Rectal smooth muscle tissue (tissue), 1 donor: ENCODE data around the gene DHH.
"Not testable (repeated sequence)": the region's sequence is repeated elsewhere in the genome, so short reads cannot be mapped to it uniquely, and the experiment has no call there.

ENCODE experiments used
- H3K27ac ChIP-seq: one replicate; pipeline ENCODE4 v1.7.0; 2013; ENCODE audit warnings: low read depth, low read length, inconsistent platforms
- H3K27me3 ChIP-seq: one replicate; pipeline ENCODE4 v1.7.0; 2013; ENCODE audit warnings: low read length; ENCODE audit not compliant: control insufficient read depth, insufficient read depth
- H3K36me3 ChIP-seq: one replicate; pipeline ENCODE4 v1.7.0; 2013; ENCODE audit warnings: low read length; ENCODE audit not compliant: control insufficient read depth, insufficient read depth
- H3K4me1 ChIP-seq: one replicate; pipeline ENCODE4 v1.7.0; 2013; ENCODE audit warnings: low read length; ENCODE audit not compliant: control insufficient read depth, insufficient read depth
- H3K4me3 ChIP-seq: one replicate; pipeline ENCODE4 v1.7.0; 2013; ENCODE audit warnings: low read length
- H3K9ac ChIP-seq: one replicate; pipeline ENCODE4 v1.7.0; 2013; ENCODE audit warnings: low read length

The DHH gene

DNA sequence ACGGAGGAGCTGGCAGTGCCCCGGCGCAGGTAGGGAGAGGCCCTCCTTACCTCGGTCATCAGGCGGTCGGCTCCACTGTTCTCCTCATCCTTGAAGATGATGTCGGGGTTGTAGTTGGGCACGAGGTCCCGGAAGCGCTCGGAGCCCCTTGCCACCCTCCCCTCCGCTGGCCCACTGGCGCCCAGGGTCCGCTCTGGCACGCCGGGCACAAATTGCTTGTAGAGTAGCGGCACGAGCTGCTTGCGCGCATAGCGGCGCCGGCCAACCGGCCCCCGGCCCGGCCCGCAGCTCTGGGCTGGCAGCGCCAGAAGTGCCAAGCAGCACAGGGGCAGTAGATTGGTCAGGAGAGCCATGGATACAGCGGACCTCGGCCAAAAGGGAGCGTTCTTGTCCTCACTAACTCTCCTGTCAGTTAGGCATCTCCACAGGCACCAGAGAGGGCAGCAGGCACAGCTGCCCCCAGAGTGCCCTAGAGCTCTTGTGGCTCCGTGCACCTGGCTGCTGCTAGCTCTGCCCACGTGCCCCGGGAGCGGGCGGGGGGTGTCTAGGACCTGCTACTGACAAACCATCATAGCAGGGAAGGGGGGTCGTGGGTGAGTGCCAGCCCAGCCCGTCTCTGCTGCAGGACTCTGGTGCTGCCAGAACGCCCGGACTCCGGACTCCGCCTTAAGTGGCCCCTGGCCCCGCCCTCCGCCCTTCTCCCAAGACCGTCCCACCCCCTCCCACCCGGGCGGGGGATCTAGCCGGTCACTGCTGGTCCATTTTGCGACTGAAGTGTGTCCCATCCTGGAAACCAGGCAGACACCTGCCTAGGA, at the start of gene DHH:
TSS of gene DHH (minus strand) at position 642 of the 815 bp plus-strand sequence. CDS start at position 353, 289 bp downstream.
- Histone ChIP-seq H3K27ac (no peak within 1 kb of the TSS), H3K4me1 (peaks cover 5% of the 10 kb centered on the region), H3K9ac (no peak within 1 kb of the TSS), H3K27me3 (peaks cover 43% of the 10 kb centered on the region), H3K4me3 (peak within 1 kb of the TSS; percentile 36), H3K36me3 (peaks cover 11% of the 10 kb centered on the region)

- H3K9ac ChIP-seq: no peak overlapping the region
- H3K36me3 ChIP-seq: no peaks in the 10 kb centered on the region
- H3K27me3 ChIP-seq: no peaks in the 10 kb centered on the region
- no peak overlapping the region for H3K27ac ChIP-seq
- no peaks in the 10 kb centered on the region for H3K4me1 ChIP-seq
- H3K4me3 ChIP-seq: no peak overlapping the region
Measured at GRCh38 chr12:49144384-49144783, 49.8 kb upstream of the DHH start.

DNA sequence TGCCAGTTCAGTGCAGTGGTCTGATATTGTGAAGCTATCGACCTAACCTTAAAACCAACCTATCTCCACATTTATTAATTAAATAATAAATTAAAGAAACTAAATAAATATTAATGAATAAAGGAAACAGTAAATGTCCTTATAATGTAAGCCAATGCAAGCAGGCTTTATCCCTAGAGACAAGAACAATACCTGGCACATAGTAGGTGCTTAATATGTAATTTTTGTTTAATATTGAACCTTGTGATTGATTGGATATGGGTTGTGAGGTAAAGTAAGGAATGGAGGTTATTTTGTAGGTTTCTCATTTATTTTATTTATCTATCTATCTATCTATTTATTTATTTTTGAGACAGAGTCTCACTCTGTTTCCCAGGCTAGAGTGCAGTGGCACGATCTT, 44.4 kb upstream of the DHH start:
- Histone ChIP-seq H3K4me3 (no peak overlapping the region), H3K27ac (no peak overlapping the region), H3K4me1 (no peaks in the 10 kb centered on the region), H3K9ac (no peak overlapping the region), H3K36me3 (no peaks in the 10 kb centered on the region), H3K27me3 (no peaks in the 10 kb centered on the region)

- Histone ChIP-seq H3K9ac (no peak overlapping the region), H3K27ac (no peak overlapping the region), H3K36me3 (no peaks in the 10 kb centered on the region), H3K4me3 (no peak overlapping the region), H3K4me1 (no peaks in the 10 kb centered on the region), H3K27me3 (no peaks in the 10 kb centered on the region)
Measured at GRCh38 chr12:49138587-49138986, 44.0 kb upstream of the DHH start.

- H3K4me1 ChIP-seq: no peaks in the 10 kb centered on the region
- no peak overlapping the region for H3K27ac ChIP-seq
- H3K9ac ChIP-seq: no peak overlapping the region
- no peak overlapping the region for H3K4me3 ChIP-seq
- no peaks in the 10 kb centered on the region for H3K27me3 ChIP-seq
- H3K36me3 ChIP-seq: no peaks in the 10 kb centered on the region
Measured at GRCh38 chr12:49137476-49137875, 42.9 kb upstream of the DHH start.

DNA sequence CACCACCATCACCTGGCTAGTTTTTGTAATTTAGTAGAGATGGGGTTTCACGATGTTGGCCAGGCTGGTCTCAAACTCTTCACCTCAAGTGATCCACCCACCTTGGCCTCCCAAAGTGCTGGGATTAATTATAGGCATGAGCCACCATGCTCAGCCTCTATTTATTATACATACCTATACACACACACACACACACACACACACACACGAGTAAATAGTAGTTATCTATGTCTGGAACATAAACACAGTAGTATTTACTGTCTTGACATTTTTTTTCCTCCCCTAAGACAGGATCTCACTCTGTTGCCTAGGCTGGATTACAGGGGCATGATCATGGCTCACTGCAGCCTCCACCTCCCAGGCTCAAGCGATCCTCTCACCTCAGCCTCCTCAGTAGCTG, 42.4 kb upstream of the DHH start:
- H3K27ac ChIP-seq, H3K9ac ChIP-seq, H3K36me3 ChIP-seq, H3K27me3 ChIP-seq, H3K4me1 ChIP-seq, H3K4me3 ChIP-seq: not testable (repeated sequence)

DNA sequence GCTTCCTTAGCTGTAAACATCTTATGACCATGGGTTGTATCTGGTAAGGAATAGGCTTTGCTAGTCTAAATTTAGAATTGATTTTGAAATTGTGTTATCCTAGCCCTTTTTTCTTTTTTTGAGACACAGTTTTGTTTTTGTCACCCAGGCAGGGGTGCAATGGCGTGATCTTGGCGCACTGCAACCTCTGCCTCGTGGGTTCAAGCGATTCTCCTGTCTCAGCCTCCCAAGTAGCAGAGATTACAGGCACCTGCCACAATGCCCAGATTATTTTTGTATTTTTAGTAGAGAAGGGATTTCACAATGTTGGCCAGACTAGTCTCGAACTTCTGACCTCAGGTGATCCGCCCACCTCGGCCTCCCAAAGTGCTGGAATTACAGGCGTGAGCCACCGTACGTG, 39.0 kb upstream of the DHH start:
- Histone ChIP-seq H3K27me3 (no peaks in the 10 kb centered on the region), H3K9ac (no peak overlapping the region), H3K4me1 (peaks cover 14% of the 10 kb centered on the region), H3K27ac (no peak overlapping the region), H3K36me3 (peaks cover 9% of the 10 kb centered on the region), H3K4me3 (no peak overlapping the region)

GRCh38 chr12:49133014-49133413, 38.4 kb upstream of the DHH start:
- no peak overlapping the region for H3K9ac ChIP-seq
- H3K36me3 ChIP-seq: peaks cover 9% of the 10 kb centered on the region
- H3K27ac ChIP-seq: no peak overlapping the region
- peaks cover 14% of the 10 kb centered on the region for H3K4me1 ChIP-seq
- H3K27me3 ChIP-seq: no peaks in the 10 kb centered on the region
- H3K4me3 ChIP-seq: no peak overlapping the region

- H3K9ac ChIP-seq: peak overlapping the region; percentile 40
- peak overlapping the region; percentile 68 for H3K4me3 ChIP-seq
- peaks cover 14% of the 10 kb centered on the region for H3K4me1 ChIP-seq
- no peaks in the 10 kb centered on the region for H3K27me3 ChIP-seq
- H3K27ac ChIP-seq: peak overlapping the region; percentile 79
- H3K36me3 ChIP-seq: peaks cover 17% of the 10 kb centered on the region
Measured at GRCh38 chr12:49131894-49132461, 37.4 kb upstream of the DHH start.

- Histone ChIP-seq H3K4me1 (peaks cover 14% of the 10 kb centered on the region), H3K4me3 (peak within 1 kb of the TSS; percentile 99), H3K9ac (peak within 1 kb of the TSS; percentile 99), H3K27ac (peak within 1 kb of the TSS; percentile 99), H3K27me3 (no peaks in the 10 kb centered on the region), H3K36me3 (peaks cover 19% of the 10 kb centered on the region)
Measured at GRCh38 chr12:49131051-49131893, 36.7 kb upstream of the DHH start, which contains the start of gene TUBA1B. Gene TUBA1B, minus strand, starts transcription at chr12:49131395. Its CDS starts 95 bp downstream, at chr12:49131300.

DNA sequence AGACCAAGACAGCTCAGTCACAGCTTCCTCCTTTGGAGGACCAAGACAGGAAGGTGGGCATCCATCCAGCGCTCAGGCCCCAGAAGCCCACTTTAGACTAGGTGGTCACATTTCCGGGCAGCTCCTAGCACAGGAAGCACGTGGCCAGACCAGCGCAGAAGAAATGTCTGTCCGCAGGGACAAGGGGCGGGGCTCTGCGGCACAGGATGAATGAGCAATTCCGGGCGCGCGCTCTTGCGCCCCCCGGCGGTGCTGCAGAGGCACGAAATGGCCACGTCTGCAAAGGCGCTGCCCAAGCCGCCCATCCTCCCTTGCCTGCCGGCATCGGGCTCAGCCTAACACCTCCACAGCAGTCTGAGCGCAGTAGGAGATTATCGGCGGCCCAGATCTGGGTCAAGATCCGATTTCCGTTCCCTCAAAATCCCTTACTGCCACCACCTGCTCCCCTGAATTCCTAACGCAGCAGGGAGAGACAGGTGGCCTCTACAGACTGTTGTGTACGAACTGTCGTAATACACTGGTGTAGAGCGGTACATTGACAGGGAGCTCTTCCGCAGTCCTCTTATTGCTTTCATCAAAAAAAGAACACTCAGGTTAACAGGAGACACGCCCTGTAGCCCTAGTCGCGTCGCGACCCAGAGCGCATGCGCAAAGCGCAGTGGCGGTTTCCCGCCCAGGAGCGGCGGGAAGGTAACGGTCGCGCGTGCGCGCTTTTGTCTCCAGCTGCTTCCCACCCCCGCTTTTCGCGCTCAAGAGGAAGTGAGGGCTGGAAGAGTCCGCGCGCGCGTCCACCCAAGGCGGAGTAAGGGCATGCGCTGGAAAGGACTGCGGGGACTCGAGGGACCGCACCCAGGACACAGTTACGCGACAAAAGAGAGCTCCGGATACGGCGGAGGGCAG, 35.8 kb upstream of the DHH start:
- H3K9ac ChIP-seq: peak overlapping the region; percentile 99
- peaks cover 14% of the 10 kb centered on the region for H3K4me1 ChIP-seq
- H3K36me3 ChIP-seq: peaks cover 19% of the 10 kb centered on the region
- peak overlapping the region; percentile 99 for H3K4me3 ChIP-seq
- no peaks in the 10 kb centered on the region for H3K27me3 ChIP-seq
- H3K27ac ChIP-seq: peak overlapping the region; percentile 99
